Retinal pigment epithelial cell (primary cell): ENCODE data around the gene KCNA5.

Experiments used
- DNase-seq: peaks from one replicate; pipeline ENCODE4 v3.0.0-alpha.2; 2010; ENCODE audit warnings: low read depth
- H3K4me3 ChIP-seq: 2 replicates; pipeline ENCODE4 v1.5.1; 2011; ENCODE audit warnings: mild to moderate bottlenecking, low read length, control low read depth, moderate library complexity
- CTCF ChIP-seq: conservative IDR thresholded peaks from 2 replicates; pipeline ENCODE4 v1.5.1; 2011; ENCODE audit warnings: low read depth, low read length, control low read depth, inconsistent platforms

Gene KCNA5

GRCh38 chr12:5027046-5027821, 16.4 kb upstream of the KCNA5 start:
- no peak for TF ChIP-seq CTCF
- no peak for DNase-seq
- H3K4me3 ChIP-seq = no peak overlapping the region

DNA sequence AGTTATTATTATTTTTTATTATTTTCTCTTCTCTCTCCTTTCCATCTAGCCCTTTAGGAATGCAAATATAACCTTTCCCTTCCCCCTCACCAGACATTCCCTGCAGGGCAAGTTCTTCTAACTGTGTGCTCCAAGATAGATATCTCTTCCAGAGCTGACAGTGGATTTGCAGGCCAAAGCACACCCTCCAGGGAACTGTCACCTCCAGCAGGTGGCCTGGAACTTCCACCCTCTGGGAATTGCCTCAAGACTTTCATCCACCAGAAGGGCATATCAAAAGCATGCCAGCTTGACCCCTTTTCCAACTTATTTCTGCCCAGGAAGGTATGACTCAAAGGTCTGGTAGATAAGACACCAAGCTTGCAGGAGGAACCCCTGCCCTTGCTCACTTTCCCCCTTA, 13.6 kb upstream of the KCNA5 start:
- DNase-seq = no peak
- no peak for TF ChIP-seq CTCF
- no peak overlapping the region for H3K4me3 ChIP-seq

- TF ChIP-seq CTCF = no peak
- no peak overlapping the region for H3K4me3 ChIP-seq
- no peak for DNase-seq
Observed at GRCh38 chr12:5031242-5031641, 12.4 kb upstream of the KCNA5 start.

- no peak for TF ChIP-seq CTCF
- DNase-seq = no peak
- H3K4me3 ChIP-seq = no peak overlapping the region
Observed at GRCh38 chr12:5031958-5032357, 11.7 kb upstream of the KCNA5 start.

DNA sequence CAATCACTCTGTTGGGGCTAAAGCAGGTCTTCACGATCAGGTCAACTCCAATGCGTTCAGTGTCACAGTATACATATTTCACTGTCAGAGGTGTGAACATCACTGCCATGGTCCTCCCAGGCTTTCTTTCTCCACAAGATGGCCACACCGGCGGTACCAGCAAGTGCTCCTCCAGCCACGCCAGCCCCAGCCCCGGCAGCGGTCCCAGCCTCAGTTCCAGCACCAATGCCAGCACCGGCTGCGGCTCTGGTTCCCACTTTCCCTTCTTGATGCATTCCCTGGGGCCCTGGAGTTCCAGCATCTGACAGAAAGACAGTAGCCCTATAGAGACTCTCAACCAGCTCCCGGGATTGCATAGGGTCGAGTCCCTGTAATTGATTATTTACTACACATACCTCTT, 10.9 kb upstream of the KCNA5 start:
- H3K4me3 ChIP-seq = no peak overlapping the region
- TF ChIP-seq CTCF = no peak
- no peak for DNase-seq

- DNase-seq = no peak
- no peak overlapping the region for H3K4me3 ChIP-seq
- no peak for TF ChIP-seq CTCF
Observed at GRCh38 chr12:5033883-5034282, 9.8 kb upstream of the KCNA5 start.

GRCh38 chr12:5034603-5035002, 9.1 kb upstream of the KCNA5 start:
- no peak for DNase-seq
- no peak overlapping the region for H3K4me3 ChIP-seq
- no peak for TF ChIP-seq CTCF
